ENCODE results near the gene GSTM3. TPM values are rescaled to one million over a fixed set of nuclear protein-coding genes. Genes with fewer than 3 reads are reported as not detected.
"Not testable (repeated sequence)": the region's sequence is repeated elsewhere in the genome, so short reads cannot be mapped to it uniquely, and the experiment has no call there.

Gene GSTM3
- total and polyA plus RNA-seq, 9 of the 15 experiments (the other 6 are each of a cell fraction or from before 2014, with no cell fraction given), result 3.9 to 24.5 (median 9.4) TPM

DNA sequence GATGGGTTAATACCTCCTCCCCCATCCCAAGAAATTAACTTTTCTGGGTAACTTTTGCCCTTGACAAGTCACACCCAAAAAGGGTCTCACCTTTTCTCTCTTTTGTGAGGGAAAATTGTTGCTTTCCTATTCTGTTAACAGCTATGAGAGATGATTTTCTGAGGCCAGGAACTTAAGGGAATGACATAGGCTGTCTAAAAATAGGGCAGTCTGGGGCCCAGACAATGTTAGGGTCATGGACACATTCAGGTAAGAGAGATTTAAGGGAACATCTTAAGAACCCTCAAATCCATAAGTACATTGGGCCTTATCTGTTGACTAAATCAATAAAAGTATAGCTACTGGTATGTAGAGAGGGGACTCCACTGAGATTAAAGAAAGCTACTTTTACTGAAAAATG is 8.4 kb upstream of the GSTM3 start (continued):
- TF ChIP-seq ZNF561 (CRISPR knock-in tag; conservative IDR thresholded peaks at IDR 0.05) (no peak), HIVEP1 (CRISPR knock-in tag; IDR thresholded peaks at IDR 0.05) (no peak), BCL6 (CRISPR knock-in tag; IDR thresholded peaks at IDR 0.05) (no peak), KDM4B (IDR thresholded peaks at IDR 0.05; ENCODE audit: borderline replicate concordance in 2 of 2, low read depth in 1 of 2) (no peak)

DNA sequence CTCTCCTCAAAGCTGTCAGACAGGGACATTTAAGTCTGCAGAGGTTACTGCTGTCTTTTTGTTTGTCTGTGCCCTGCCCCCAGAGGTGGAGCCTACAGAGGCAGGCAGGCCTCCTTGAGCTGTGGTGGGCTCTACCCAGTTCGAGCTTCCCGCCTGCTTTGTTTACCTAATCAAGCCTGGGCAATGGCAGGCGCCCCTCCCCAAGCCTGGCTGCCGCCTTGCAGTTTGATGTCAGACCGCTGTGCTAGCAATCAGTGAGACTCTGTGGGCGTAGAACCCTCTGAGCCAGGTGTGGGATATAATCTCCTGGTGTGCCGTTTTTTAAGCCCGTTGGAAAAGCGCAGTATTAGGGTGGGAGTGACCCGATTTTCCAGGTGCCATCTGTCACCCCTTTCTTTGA is 7.5 kb upstream of the GSTM3 start:
- BruUV-seq (replicated peaks); H4K20me1 ChIP-seq (replicated peaks; ENCODE audit: control insufficient read depth, insufficient read depth, low read length); H3K79me2 ChIP-seq (ENCODE audit: control insufficient read depth, insufficient read depth, low read length); H3K27ac ChIP-seq (ENCODE audit: extremely low read depth, low read depth, low read length); H3K4me2 ChIP-seq (ENCODE audit: insufficient read depth, low read length); DNase-seq (ENCODE audit: extremely low read depth in 1 of 4, low spot score in 3 of 4); ATAC-seq; H3K36me3 ChIP-seq (ENCODE audit: control insufficient read depth, insufficient read depth, low read length); in situ Hi-C loops (cut with MboI); CTCF ChIA-PET (ENCODE audit: low intra/inter-chr PET ratio); H3K9ac ChIP-seq (ENCODE audit: insufficient read depth in 1 of 2, low read depth in 2 of 2, low read length in 2 of 2); intact Hi-C loops (cut with micrococcal nuclease); H3K4me1 ChIP-seq (replicated peaks in 1 of 2; ENCODE audit: control insufficient read depth in 2 of 2, insufficient read depth in 2 of 2, low read length in 2 of 2); H3K9me1 ChIP-seq (ENCODE audit: control insufficient read depth, insufficient read depth, low read length); POLR2A ChIA-PET; H3K4me3 ChIP-seq; FAIRE-seq; H3K9me3 ChIP-seq (replicated peaks; ENCODE audit: control insufficient read depth, insufficient read depth, low read depth, low read length); H2AFZ ChIP-seq (ENCODE audit: low read depth, low read length): not testable (repeated sequence)
- H3K27me3 ChIP-seq (ENCODE audit: control insufficient read depth in 2 of 2, insufficient read depth in 2 of 2, low read length in 2 of 2), result peaks cover 38 to 48% of the 10 kb centered on the region in 2 experiments
- 8% methylated on average over 9 of the region's 10 CpGs for WGBS (ENCODE audit: insufficient coverage, low coverage, missing lambda C conversion rate)
